Measurements from ENCODE around the gene SKI. TPM values are rescaled to one million over a fixed set of nuclear protein-coding genes. Genes with fewer than 3 reads are reported as not detected.
A peak's percentile ranks its signal among the peaks of the same experiment; 100 is the strongest.

The SKI gene
- total and polyA plus RNA-seq, 7 experiments from 2014 or later: 0.61 to 278 (median 95.3) TPM

- ChIA-PET POLR2A (interaction anchor here (1.0 to 1.4 kb wide), 2 partner anchors 33 to 67 kb away, joined by 3 to 6 read pairs; no protein-coding TSS in a partner anchor), CTCF (no interaction called here)
- Histone ChIP-seq H3K9me3 (ENCODE audit: control insufficient read depth in 2 of 3, low read length in 3 of 3) (no peaks in the 10 kb centered on the region), H3K36me3 (ENCODE audit: control insufficient read depth in 2 of 3, insufficient read depth in 3 of 3, low read length in 3 of 3) (peaks cover 0 to 7% (median 0%) of the 10 kb centered on the region in 3 experiments), H3K27me3 (ENCODE audit: control insufficient read depth in 2 of 2, insufficient read depth in 2 of 2, low read length in 2 of 2) (no peaks in the 10 kb centered on the region), H3K27ac (ENCODE audit: low read depth, low read length) (peak overlapping the region; percentile 40), H3K4me1 (ENCODE audit: control insufficient read depth in 2 of 2, insufficient read depth in 2 of 2, low read length in 2 of 2) (peaks cover 22 to 54% of the 10 kb centered on the region in 2 donors), H3K4me3 (ENCODE audit: low read length) (no peak overlapping the region)
- DNase-seq (no peak), ATAC-seq (no peak)
- Mint-ChIP-seq H3K4me3 (peak overlapping the region in 8 of 10 donors; percentile 21 to 72 (median 58)), H3K27me3 (no peaks in the 10 kb centered on the region), H3K4me1 (peaks cover 18 to 78% (median 52%) of the 10 kb centered on the region in 7 donors), H3K9me3 (no peaks in the 10 kb centered on the region), H3K36me3 (peaks cover 0 to 10% (median 0%) of the 10 kb centered on the region in 5 donors), H3K27ac (peak overlapping the region in 8 of 9 donors; percentile 60 to 87 (median 80))
- intact Hi-C loops (cut with micrococcal nuclease): no loop called here
Observed at GRCh38 chr1:2266301-2266975, 38.3 kb downstream of the SKI start.

GRCh38 chr1:2267051-2267830 lies 39.1 kb downstream of the SKI start:
- ChIA-PET CTCF (no interaction called here), POLR2A (interaction anchor here (1.0 kb wide), 1 partner anchor 16 kb away, joined by 4 read pairs; no protein-coding TSS in a partner anchor)
- peaks cover 0 to 10% (median 0%) of the 10 kb centered on the region in 5 donors for H3K36me3 Mint-ChIP-seq
- no peak overlapping the region for H3K4me3 ChIP-seq (ENCODE audit: low read length)
- H3K27me3 ChIP-seq (ENCODE audit: control insufficient read depth in 2 of 2, insufficient read depth in 2 of 2, low read length in 2 of 2): no peaks in the 10 kb centered on the region
- peak overlapping the region in 7 of 9 donors; percentile 5 to 84 (median 79) for H3K27ac Mint-ChIP-seq
- intact Hi-C loops (cut with micrococcal nuclease): no loop called here
- H3K4me1 Mint-ChIP-seq: peaks cover 16 to 75% (median 50%) of the 10 kb centered on the region in 7 donors
- no peaks in the 10 kb centered on the region for H3K9me3 ChIP-seq (ENCODE audit: control insufficient read depth in 2 of 3, low read length in 3 of 3)
- no peak for DNase-seq
- peaks cover 0 to 7% (median 0%) of the 10 kb centered on the region in 3 experiments for H3K36me3 ChIP-seq (ENCODE audit: control insufficient read depth in 2 of 3, insufficient read depth in 3 of 3, low read length in 3 of 3)
- H3K4me1 ChIP-seq (ENCODE audit: control insufficient read depth in 2 of 2, insufficient read depth in 2 of 2, low read length in 2 of 2): peaks cover 22 to 59% of the 10 kb centered on the region in 2 donors
- peak overlapping the region in 6 of 10 donors; percentile 7 to 72 (median 41) for H3K4me3 Mint-ChIP-seq
- no peak for ATAC-seq
- peak overlapping the region; percentile 34 for H3K27ac ChIP-seq (ENCODE audit: low read depth, low read length)
- no peaks in the 10 kb centered on the region for H3K27me3 Mint-ChIP-seq
- H3K9me3 Mint-ChIP-seq: no peaks in the 10 kb centered on the region

GRCh38 chr1:2267862-2268261 lies 39.7 kb downstream of the SKI start:
- DNase-seq: no peak
- H3K27me3 ChIP-seq (ENCODE audit: control insufficient read depth in 2 of 2, insufficient read depth in 2 of 2, low read length in 2 of 2): no peaks in the 10 kb centered on the region
- Mint-ChIP-seq H3K36me3 (peaks cover 0 to 10% (median 0%) of the 10 kb centered on the region in 5 donors), H3K9me3 (no peaks in the 10 kb centered on the region), H3K4me1 (peaks cover 16 to 74% (median 49%) of the 10 kb centered on the region in 7 donors), H3K4me3 (peak overlapping the region in 1 of 10 donors; percentile 73), H3K27me3 (no peaks in the 10 kb centered on the region), H3K27ac (peak overlapping the region in 2 of 9 donors; percentile 36 to 83)
- no peak overlapping the region for H3K4me3 ChIP-seq (ENCODE audit: low read length)
- peak; percentile 13 for ATAC-seq
- intact Hi-C loops (cut with micrococcal nuclease): no loop called here
- POLR2A ChIA-PET: interaction anchor here (1.0 kb wide), 1 partner anchor 15 kb away, joined by 4 read pairs; no protein-coding TSS in a partner anchor
- no peaks in the 10 kb centered on the region for H3K9me3 ChIP-seq (ENCODE audit: control insufficient read depth in 2 of 3, low read length in 3 of 3)
- peaks cover 0 to 7% (median 0%) of the 10 kb centered on the region in 3 experiments for H3K36me3 ChIP-seq (ENCODE audit: control insufficient read depth in 2 of 3, insufficient read depth in 3 of 3, low read length in 3 of 3)
- peaks cover 22 to 65% of the 10 kb centered on the region in 2 donors for H3K4me1 ChIP-seq (ENCODE audit: control insufficient read depth in 2 of 2, insufficient read depth in 2 of 2, low read length in 2 of 2)
- CTCF ChIA-PET: no interaction called here
- H3K27ac ChIP-seq (ENCODE audit: low read depth, low read length): peak overlapping the region; percentile 27

- peaks cover 22 to 68% of the 10 kb centered on the region in 2 donors for H3K4me1 ChIP-seq (ENCODE audit: control insufficient read depth in 2 of 2, insufficient read depth in 2 of 2, low read length in 2 of 2)
- peak overlapping the region in 5 of 10 donors; percentile 11 to 73 (median 42) for H3K4me3 Mint-ChIP-seq
- ChIA-PET POLR2A (interaction anchor here (1.0 to 1.5 kb wide), 2 partner anchors 14 to 37 kb away, joined by 3 to 4 read pairs; no protein-coding TSS in a partner anchor), CTCF (no interaction called here)
- no peaks in the 10 kb centered on the region for H3K9me3 Mint-ChIP-seq
- H3K27ac Mint-ChIP-seq: peak overlapping the region in 7 of 9 donors; percentile 28 to 86 (median 34)
- no peak overlapping the region for H3K4me3 ChIP-seq (ENCODE audit: low read length)
- H3K27ac ChIP-seq (ENCODE audit: low read depth, low read length): peak overlapping the region; percentile 27
- intact Hi-C loops (cut with micrococcal nuclease): no loop called here
- peaks cover 0 to 8% (median 0%) of the 10 kb centered on the region in 5 donors for H3K36me3 Mint-ChIP-seq
- H3K27me3 ChIP-seq (ENCODE audit: control insufficient read depth in 2 of 2, insufficient read depth in 2 of 2, low read length in 2 of 2): no peaks in the 10 kb centered on the region
- DNase-seq (no peak), ATAC-seq (no peak)
- peaks cover 16 to 74% (median 50%) of the 10 kb centered on the region in 7 donors for H3K4me1 Mint-ChIP-seq
- no peaks in the 10 kb centered on the region for H3K27me3 Mint-ChIP-seq
- H3K9me3 ChIP-seq (ENCODE audit: control insufficient read depth in 2 of 3, low read length in 3 of 3): no peaks in the 10 kb centered on the region
- peaks cover 0 to 7% (median 0%) of the 10 kb centered on the region in 3 experiments for H3K36me3 ChIP-seq (ENCODE audit: control insufficient read depth in 2 of 3, insufficient read depth in 3 of 3, low read length in 3 of 3)
Observed at GRCh38 chr1:2268285-2269056, 40.4 kb downstream of the SKI start.

GRCh38 chr1:2269193-2269921 lies 41.2 kb downstream of the SKI start:
- Mint-ChIP-seq H3K4me3 (peak overlapping the region in 4 of 10 donors; percentile 32 to 73 (median 45)), H3K27ac (peak overlapping the region in 8 of 9 donors; percentile 13 to 86 (median 35)), H3K27me3 (no peaks in the 10 kb centered on the region), H3K9me3 (no peaks in the 10 kb centered on the region), H3K4me1 (peaks cover 16 to 77% (median 48%) of the 10 kb centered on the region in 7 donors), H3K36me3 (peaks cover 0 to 8% (median 0%) of the 10 kb centered on the region in 5 donors)
- Histone ChIP-seq H3K27me3 (ENCODE audit: control insufficient read depth in 2 of 2, insufficient read depth in 2 of 2, low read length in 2 of 2) (no peaks in the 10 kb centered on the region), H3K36me3 (ENCODE audit: control insufficient read depth in 2 of 3, insufficient read depth in 3 of 3, low read length in 3 of 3) (peaks cover 0 to 7% (median 0%) of the 10 kb centered on the region in 3 experiments), H3K4me1 (ENCODE audit: control insufficient read depth in 2 of 2, insufficient read depth in 2 of 2, low read length in 2 of 2) (peaks cover 22 to 73% of the 10 kb centered on the region in 2 donors), H3K27ac (ENCODE audit: low read depth, low read length) (no peak overlapping the region), H3K9me3 (ENCODE audit: control insufficient read depth in 2 of 3, low read length in 3 of 3) (no peaks in the 10 kb centered on the region), H3K4me3 (ENCODE audit: low read length) (no peak overlapping the region)
- intact Hi-C loops (cut with micrococcal nuclease): no loop called here
- DNase-seq: no peak
- no peak for ATAC-seq
- ChIA-PET POLR2A (interaction anchor here (1.5 kb wide), 1 partner anchor 38 kb away, joined by 3 read pairs; no protein-coding TSS in a partner anchor), CTCF (no interaction called here)
